HG03139 (cell line): ENCODE measurements around the gene EIF4B.

Source experiments
- ATAC-seq: cut with Tn5 transposase; IDR thresholded peaks from one replicate; pipeline ENCODE4 v1.9.1; 2021; ENCODE audit not compliant: unreplicated experiment

EIF4B gene

DNA sequence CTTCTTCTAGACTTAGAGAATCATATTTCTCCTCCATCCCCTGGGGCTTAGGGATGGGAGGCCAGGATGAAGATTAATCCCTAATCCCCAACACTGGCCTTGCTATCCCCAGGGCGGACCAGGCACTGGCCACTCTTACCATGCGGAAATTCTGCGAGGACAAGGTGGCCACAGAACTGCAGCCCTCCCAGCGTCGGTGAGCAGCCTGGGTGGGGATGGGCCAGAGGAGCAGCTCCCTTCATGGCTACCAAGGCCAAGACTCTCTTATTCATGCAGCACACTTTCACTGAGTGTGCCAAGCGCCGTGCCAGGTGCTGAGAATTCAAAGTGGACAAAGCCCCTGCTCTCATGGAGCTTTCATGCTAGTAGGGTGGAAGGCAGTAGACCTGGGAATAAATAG, 50.6 kb downstream of the EIF4B start:
- ATAC-seq: no peak

DNA sequence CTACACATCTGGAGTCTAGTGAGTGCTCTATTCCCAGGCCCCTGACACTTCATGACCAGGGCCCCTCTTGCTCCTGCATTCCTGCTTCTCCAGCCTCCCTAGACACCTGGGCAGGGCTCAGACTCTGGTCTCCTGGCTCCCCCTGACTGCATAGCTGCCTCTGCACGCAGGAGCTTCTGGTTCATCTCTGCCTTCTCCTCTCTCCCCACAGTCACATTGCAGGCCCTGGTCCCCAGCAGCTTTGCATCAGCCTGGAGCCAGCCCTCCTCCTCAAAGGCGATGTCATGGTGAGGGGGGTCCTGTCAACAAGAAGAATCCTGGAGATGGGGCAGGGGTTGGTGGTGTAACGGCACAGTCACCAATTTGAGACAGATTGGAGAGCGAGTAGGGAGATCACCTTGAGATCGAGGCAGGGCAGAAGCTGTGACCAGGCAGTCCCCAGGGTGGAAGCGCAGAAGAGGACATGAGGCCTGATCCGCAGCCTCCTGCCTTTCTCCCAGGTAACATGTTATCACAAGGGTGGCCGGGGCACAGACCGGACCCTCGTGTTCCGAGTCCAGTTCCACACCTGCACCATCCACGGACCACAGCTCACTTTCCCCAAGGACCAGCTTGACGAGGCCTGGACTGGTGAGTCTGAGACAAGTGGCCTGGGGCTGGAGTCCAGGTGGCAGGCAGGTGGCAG, 51.7 kb downstream of the EIF4B start:
- ATAC-seq: no peak

DNA sequence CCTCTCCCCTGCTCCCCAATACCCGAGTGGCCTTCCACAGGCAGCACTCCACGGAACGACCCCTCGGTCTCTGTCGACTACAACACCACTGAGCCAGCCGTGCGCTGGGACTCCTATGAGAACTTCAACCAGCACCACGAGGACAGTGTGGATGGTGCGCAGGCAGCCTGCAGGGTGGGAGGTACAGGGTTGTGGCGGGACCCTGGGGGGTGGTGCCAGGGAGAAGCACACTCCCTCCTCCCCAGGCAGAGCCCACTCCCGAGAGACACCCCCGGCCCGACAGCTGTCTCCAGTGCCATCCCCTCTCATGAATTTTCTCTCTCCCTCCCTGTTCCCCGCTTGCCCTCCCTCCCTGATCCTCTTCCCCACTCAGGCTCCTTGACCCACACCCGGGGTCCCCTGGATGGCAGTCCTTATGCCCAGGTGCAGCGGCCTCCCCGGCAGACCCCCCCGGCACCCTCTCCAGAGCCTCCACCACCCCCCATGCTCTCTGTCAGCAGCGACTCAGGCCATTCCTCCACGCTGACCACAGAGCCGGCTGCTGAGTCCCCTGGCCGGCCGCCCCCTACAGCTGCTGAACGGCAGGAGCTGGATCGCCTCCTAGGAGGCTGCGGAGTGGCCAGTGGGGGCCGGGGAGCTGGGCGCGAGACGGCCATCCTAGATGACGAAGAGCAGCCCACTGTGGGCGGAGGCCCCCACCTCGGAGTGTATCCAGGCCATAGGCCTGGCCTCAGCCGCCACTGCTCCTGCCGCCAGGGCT, 52.6 kb downstream of the EIF4B start:
- no peak for ATAC-seq

DNA sequence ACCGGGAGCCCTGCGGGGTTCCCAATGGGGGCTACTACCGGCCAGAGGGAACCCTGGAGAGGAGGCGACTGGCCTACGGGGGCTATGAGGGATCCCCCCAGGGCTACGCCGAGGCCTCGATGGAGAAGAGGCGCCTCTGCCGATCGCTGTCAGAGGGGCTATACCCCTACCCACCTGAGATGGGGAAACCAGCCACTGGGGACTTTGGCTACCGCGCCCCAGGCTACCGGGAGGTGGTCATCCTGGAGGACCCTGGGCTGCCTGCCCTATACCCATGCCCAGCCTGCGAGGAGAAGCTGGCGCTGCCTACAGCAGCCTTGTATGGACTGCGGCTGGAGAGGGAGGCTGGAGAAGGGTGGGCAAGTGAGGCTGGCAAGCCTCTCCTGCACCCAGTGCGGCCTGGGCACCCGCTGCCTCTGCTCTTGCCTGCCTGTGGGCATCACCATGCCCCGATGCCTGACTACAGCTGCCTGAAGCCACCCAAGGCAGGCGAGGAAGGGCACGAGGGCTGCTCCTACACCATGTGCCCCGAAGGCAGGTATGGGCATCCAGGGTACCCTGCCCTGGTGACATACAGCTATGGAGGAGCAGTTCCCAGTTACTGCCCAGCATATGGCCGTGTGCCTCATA, 53.3 kb downstream of the EIF4B start:
- ATAC-seq: no peak

DNA sequence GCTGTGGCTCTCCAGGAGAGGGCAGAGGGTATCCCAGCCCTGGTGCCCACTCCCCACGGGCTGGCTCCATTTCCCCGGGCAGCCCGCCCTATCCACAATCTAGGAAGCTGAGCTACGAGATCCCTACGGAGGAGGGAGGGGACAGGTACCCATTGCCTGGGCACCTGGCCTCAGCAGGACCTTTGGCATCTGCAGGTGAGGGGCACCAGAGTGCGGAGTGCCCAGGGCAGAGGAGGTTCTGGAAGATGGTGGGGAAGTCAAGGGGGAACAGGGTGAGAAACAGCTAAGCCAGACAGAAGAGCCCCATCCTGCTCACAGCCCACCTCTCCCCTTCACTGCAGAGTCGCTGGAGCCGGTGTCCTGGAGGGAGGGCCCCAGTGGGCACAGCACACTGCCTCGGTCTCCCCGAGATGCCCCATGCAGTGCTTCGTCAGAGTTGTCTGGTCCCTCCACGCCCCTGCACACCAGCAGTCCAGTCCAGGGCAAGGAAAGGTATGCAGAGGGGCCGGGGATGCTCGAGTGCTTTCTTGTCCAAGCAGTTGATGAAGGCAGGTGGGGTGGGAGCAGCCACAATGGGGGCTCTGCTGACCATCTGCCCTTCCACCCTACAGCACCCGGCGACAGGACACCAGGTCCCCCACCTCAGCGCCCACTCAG, 53.9 kb downstream of the EIF4B start:
- ATAC-seq: no peak

DNA sequence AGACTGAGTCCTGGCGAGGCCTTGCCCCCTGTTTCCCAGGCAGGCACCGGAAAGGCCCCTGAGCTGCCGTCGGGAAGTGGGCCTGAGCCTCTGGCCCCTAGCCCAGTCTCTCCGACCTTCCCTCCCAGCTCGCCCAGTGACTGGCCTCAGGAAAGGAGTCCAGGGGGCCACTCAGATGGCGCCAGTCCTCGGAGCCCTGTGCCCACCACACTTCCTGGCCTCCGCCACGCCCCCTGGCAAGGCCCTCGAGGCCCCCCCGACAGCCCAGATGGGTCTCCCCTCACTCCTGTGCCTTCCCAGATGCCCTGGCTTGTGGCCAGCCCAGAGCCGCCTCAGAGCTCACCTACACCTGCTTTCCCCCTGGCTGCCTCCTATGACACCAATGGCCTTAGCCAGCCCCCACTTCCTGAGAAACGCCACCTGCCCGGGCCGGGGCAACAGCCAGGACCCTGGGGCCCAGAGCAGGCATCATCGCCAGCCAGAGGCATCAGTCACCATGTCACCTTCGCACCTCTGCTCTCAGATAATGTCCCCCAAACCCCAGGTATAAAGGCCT, 54.5 kb downstream of the EIF4B start:
- no peak for ATAC-seq

DNA sequence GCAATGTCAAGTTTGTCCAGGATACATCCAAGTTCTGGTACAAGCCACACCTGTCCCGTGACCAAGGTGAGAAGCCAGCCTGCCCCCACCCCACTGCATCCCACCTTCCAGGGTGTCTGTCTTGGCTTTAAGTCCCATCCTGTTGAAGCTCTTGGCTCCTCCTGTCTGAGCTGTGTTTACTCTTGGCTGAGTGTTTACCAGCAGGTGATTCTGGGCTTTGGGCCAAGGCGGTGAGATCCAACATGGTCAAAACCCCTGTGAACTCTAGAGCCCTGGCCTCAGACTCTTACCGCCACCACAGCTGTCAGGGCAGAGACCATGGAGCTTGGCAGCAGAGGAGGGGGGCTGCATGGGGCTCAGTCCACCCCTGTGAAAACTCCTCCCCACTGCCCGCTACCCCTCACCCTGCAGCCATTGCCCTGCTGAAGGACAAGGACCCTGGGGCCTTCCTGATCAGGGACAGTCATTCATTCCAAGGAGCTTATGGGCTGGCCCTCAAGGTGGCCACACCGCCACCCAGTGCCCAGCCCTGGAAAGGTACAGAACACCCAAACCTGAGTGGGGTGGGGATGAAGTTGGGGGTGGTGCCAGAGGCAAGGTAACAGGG, 55.3 kb downstream of the EIF4B start:
- ATAC-seq: no peak

DNA sequence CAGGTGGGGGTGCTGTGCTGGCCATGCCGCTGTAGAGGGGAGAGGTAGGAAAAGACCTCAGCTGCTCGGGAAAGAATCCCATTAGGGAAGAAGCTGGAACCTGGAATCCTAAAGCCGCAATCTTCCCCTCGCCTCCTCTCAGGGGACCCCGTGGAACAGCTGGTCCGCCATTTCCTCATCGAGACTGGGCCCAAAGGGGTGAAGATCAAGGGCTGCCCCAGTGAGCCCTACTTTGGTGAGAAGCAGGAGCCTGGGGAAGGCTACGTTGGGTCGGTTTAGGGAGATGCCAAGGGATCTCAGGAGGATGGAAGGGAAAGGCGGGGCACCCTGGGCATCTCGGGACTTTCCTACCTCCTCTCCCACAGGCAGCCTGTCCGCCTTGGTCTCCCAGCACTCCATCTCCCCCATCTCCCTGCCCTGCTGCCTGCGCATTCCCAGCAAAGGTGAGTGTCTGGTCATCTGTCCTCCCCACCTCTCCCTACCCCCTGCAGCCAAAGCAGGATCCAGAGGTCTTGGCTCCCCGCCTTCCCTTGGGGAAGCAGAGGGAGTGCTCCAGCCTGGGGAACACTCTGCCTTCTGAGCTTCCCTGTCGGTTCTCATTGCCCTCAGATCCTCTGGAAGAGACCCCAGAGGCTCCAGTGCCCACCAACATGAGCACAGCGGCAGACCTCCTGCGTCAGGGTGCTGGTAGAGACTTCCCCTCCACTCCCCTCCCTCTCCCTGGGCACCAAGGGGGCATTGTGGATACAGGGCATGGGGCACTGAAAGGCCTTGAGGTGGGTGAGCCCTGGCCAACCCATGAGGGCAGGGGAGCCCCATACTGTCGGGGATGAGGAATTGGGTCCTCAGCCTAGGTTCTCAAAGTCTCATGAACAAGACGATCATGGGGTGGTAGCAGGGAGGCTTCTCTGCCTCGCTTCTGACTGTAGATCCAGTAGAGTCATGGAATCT, 56.0 kb downstream of the EIF4B start:
- no peak for ATAC-seq

DNA sequence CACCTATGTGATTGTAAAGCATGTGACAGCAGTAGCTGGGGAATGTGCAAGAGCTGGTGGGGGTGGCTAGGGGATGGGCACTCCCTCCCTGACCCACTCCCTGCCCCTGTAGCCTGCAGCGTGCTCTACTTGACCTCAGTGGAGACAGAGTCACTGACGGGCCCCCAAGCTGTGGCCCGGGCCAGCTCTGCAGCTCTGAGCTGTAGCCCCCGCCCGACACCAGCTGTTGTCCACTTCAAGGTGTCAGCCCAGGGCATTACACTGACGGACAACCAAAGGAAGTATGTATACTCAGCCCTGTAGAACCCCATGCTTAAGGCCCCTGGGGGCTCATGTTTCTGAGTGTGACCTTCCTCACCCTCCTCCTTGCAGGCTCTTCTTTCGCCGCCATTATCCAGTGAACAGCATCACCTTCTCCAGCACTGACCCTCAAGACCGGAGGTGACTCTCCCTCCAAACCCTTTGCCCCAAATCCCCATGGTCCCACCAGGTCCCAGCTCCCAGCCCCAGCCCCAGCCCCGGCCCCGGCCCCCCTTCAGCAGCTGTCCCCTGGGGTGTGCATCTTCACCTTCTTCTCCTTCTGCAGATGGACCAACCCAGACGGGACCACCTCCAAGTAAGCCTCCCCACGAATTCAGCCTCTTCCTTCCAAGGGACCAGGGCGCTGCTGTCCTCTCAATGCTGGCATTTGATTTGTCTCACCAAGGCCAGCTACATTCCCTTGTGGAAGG, 56.9 kb downstream of the EIF4B start:
- ATAC-seq: no peak

DNA sequence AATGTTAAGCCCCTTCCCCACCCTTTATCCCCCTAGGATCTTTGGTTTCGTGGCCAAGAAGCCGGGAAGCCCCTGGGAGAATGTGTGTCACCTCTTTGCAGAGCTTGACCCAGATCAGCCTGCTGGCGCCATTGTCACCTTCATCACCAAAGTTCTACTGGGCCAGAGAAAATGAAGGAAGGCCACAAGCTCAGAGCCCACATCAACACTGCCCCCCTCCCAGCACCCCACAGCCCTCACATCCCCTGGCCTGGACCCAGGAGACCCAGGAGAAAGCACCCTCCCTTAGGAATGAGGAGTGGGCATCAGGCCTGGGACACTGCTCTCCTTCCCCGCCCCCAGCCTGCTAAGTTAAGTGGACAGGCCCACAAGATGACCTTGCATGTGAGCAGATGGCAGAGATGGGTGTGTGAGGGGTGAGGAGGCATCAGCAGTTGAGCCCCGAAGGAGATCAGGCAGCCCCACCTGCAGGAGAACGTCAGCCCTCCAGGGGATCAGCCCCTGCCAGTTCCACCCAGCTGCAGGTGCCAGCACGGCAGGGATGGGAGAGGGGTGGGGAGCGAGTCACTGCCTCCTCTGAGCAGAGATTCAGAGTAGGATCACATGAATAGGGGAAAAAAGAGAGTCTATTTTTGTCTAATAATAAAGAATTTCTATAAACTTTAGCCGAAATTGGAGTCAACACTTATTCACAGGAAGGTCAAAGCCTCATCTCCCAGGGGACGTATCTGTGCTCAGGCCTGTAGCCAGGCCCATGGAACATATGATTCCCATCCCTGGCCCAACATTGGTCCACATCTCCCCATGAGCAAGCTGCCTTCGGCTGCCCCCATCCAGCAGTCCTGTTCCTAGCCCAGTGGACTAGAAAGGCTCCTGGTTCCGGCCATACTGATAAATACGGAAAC, 57.7 kb downstream of the EIF4B start:
- no peak for ATAC-seq

DNA sequence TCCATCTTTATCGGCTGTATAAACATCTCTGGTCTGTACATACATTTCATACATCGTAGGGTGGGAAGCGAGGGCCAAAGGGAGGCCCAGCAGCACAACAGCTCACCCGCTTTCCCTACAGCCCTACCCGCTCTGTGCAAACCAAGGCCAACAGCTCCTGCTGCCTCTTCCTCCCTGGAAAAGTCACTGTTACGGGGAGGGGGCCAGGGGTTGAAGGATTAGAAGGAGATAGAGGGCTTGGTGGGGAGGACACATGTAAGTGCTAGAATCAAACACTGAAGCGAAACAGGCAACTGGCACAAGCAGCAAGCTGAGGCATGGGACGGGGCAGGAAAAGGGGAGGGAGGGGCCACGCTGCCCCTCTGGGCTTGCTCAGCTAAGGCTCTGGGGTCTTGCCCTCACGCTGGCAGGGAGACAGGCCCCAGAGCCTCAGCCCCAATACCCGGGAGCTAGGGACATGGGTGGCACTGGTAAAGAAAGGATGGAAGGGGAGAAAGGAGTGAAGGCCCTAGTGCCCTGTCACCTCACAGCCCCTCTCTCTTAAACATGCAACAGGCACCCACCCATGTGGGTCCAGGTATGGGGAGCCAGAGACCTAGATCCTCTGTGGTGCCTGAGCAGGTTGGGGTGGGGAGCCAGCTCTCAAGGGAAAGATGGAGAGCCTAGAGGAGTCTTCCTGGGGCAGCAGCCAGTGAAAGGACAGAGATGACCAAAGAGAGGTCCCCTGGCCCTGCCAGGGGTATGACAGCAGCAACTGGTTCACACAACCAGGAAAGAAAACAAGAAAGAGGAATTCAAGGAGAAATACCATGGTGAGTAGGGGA, 58.6 kb downstream of the EIF4B start:
- ATAC-seq: no peak

DNA sequence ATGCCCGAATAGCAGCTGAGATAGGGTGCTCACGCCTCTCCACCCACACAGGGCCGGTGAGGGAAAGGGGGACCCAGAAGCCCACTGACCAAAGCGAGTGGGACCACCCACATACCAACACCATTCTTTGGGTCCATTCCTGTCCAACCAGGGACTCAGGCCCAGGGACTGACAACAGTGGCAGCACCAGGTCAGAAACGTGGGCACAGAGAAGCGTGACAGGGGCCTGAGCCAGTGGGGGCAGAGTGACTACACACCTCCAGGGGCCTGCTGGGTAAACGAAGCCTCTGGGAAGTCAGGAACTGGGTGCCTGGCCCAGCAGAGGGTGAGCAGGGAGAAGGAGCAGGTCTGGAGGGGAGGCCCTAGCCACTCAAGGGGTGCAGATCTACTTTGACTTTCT, 59.2 kb downstream of the EIF4B start:
- no peak for ATAC-seq

DNA sequence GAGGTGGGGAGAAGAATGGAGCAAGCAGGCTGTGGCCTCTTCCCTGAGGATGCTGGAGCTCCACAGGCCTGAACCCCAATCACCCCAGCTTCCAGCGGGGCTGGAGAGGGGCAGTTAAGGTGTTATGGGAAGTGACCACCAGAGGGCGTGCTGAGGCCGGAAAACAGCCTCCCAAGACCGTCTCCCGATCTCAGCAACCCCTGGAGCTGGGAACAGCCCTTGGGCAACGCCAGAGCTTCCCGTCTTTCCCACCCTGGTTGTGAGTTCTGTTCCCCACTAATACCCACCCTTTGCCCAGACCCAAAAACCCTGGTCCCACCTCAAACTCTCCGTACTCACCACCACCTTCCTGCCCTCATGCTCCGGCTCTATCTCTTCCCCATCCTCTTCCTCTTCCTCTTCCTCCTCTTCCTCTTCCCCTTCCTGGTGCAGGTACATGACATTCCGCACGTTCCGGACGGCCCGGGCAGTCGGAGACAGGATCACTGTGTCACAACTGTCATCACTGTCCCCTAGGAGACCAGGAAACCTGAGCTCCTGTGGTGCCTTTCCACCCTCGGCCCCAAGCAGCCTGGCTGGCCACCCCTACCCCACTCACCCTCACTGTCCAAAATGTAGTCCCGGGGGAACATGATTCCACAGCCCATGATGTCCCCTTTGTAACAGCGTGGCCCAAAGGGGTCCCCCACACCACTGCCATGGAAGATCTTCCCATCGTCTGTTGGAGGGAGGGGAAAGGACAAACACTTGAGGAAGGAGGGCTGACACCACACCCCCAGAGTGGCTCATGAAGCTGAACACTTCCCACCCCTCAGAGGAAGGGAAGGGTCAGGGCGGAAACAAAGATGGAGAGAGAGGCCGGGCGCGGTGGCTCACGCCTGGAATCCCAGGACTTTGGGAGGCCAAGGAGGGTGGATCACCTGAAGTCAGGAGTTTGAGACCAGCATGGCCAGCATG, 60.0 kb downstream of the EIF4B start:
- ATAC-seq: no peak

DNA sequence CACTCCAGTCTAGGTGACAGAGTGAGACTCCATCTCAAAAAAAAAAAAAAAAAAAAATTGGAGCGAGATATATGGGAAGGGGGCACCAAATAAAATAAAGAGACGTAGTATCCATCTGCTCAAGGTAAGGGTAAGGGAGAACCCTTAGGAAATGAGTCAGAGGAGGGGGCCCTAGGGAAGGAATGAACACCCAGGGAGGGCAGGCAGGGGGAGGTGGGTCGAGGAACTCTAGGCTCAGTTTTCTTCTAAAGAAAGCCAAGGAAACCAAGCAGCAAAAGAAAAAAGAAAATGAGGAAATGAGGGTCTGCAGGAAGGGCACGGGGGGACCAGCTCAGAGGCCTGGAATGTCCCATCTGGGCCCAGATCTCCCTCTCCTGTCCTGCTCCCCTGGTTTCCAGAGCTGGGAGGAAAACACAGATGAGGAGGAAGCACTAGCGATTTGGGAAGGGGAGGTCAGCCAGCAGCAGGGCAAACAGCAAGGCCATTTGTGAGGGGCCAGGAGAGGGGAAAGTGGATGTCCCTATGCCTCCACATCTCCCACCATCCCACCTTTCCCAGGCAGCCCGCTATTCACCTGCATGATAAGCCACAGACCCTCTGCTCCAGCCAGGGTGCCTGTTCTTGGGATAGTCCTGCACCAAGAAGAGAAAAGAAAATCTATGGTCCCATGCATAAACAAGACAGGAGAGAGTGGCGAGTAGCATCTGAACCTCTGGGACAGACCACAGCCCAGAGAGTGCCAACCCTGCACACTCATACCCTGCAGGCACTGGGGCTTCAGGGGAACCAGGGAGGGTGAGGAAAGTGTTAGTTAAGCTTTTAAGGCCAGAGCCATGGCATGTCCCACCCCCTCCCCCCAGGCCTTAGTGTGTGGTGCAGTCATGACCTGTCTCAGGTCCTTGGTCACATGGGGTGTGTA, 61.1 kb downstream of the EIF4B start:
- ATAC-seq: no peak
